ENCODE results near the gene TPGS1.
A peak's percentile ranks its signal among the peaks of the same experiment; 100 is the strongest.

The TPGS1 gene

GRCh38 chr19:485077-485476, 22.2 kb upstream of the TPGS1 start:
- H3K4me1 ChIP-seq (ENCODE audit: insufficient read depth, low read length): peaks cover 5% of the 10 kb centered on the region; the same call in 1 of the 2 replicates
- H3K9ac ChIP-seq (ENCODE audit: low read depth, low read length): peak overlapping the region; percentile 61; the same call in 1 of the 2 replicates
- no peaks in the 10 kb centered on the region for H3K9me3 ChIP-seq (ENCODE audit: control insufficient read depth, insufficient read depth, low read length)
- no peaks in the 10 kb centered on the region for H3K36me3 ChIP-seq (ENCODE audit: insufficient read depth, low read length)

GRCh38 chr19:485583-486236, 21.6 kb upstream of the TPGS1 start:
- Histone ChIP-seq H3K9ac (ENCODE audit: low read depth, low read length) (peak overlapping the region; percentile 61), H3K9me3 (ENCODE audit: control insufficient read depth, insufficient read depth, low read length) (no peaks in the 10 kb centered on the region), H3K36me3 (ENCODE audit: insufficient read depth, low read length) (no peaks in the 10 kb centered on the region), H3K4me1 (ENCODE audit: insufficient read depth, low read length) (peaks cover 5% of the 10 kb centered on the region; the same call in 1 of the 2 replicates)

GRCh38 chr19:488505-489417, 18.5 kb upstream of the TPGS1 start:
- H3K9me3 ChIP-seq (ENCODE audit: control insufficient read depth, insufficient read depth, low read length): no peaks in the 10 kb centered on the region
- no peaks in the 10 kb centered on the region for H3K36me3 ChIP-seq (ENCODE audit: insufficient read depth, low read length)
- peak overlapping the region; percentile 98 for H3K9ac ChIP-seq (ENCODE audit: low read depth, low read length)
- H3K4me1 ChIP-seq (ENCODE audit: insufficient read depth, low read length): peaks cover 5% of the 10 kb centered on the region; the same call in 1 of the 2 replicates

- no peaks in the 10 kb centered on the region for H3K9me3 ChIP-seq (ENCODE audit: control insufficient read depth, insufficient read depth, low read length)
- peak overlapping the region; percentile 98 for H3K9ac ChIP-seq (ENCODE audit: low read depth, low read length)
- H3K36me3 ChIP-seq (ENCODE audit: insufficient read depth, low read length): no peaks in the 10 kb centered on the region
- peaks cover 5% of the 10 kb centered on the region; the same call in 1 of the 2 replicates for H3K4me1 ChIP-seq (ENCODE audit: insufficient read depth, low read length)
These were observed 17.7 kb upstream of the TPGS1 start for GRCh38 chr19:489418-490196.

GRCh38 chr19:491146-491741, 16.1 kb upstream of the TPGS1 start:
- H3K4me1 ChIP-seq (ENCODE audit: insufficient read depth, low read length): peaks cover under 1% of the 10 kb centered on the region; the same call in 1 of the 2 replicates

GRCh38 chr19:492091-492531, 15.2 kb upstream of the TPGS1 start:
- Histone ChIP-seq H3K9ac (ENCODE audit: low read depth, low read length) (no peak overlapping the region), H3K4me1 (ENCODE audit: insufficient read depth, low read length) (no peaks in the 10 kb centered on the region; the same call in 1 of the 2 replicates), H3K9me3 (ENCODE audit: control insufficient read depth, insufficient read depth, low read length) (no peaks in the 10 kb centered on the region), H3K36me3 (ENCODE audit: insufficient read depth, low read length) (no peaks in the 10 kb centered on the region)

More at GRCh38 chr19:491146-491741, 16.1 kb upstream of the TPGS1 start:
- no peaks in the 10 kb centered on the region for H3K36me3 ChIP-seq (ENCODE audit: insufficient read depth, low read length)
- H3K9me3 ChIP-seq (ENCODE audit: control insufficient read depth, insufficient read depth, low read length): no peaks in the 10 kb centered on the region
- H3K9ac ChIP-seq (ENCODE audit: low read depth, low read length): no peak overlapping the region; the same call in 1 of the 2 replicates

- Histone ChIP-seq H3K9me3 (ENCODE audit: control insufficient read depth, insufficient read depth, low read length) (no peaks in the 10 kb centered on the region), H3K36me3 (ENCODE audit: insufficient read depth, low read length) (no peaks in the 10 kb centered on the region), H3K9ac (ENCODE audit: low read depth, low read length) (no peak overlapping the region), H3K4me1 (ENCODE audit: insufficient read depth, low read length) (no peaks in the 10 kb centered on the region; the same call in 1 of the 2 replicates)
These were observed 13.7 kb upstream of the TPGS1 start for GRCh38 chr19:493391-494170.

GRCh38 chr19:494171-495080, 12.9 kb upstream of the TPGS1 start:
- no peaks in the 10 kb centered on the region for H3K9me3 ChIP-seq (ENCODE audit: control insufficient read depth, insufficient read depth, low read length)
- H3K9ac ChIP-seq (ENCODE audit: low read depth, low read length): no peak overlapping the region
- no peaks in the 10 kb centered on the region; the same call in 1 of the 2 replicates for H3K4me1 ChIP-seq (ENCODE audit: insufficient read depth, low read length)
- H3K36me3 ChIP-seq (ENCODE audit: insufficient read depth, low read length): no peaks in the 10 kb centered on the region

GRCh38 chr19:495081-495401, 12.3 kb upstream of the TPGS1 start:
- Histone ChIP-seq H3K9me3 (ENCODE audit: control insufficient read depth, insufficient read depth, low read length) (no peaks in the 10 kb centered on the region), H3K9ac (ENCODE audit: low read depth, low read length) (no peak overlapping the region), H3K4me1 (ENCODE audit: insufficient read depth, low read length) (no peaks in the 10 kb centered on the region; the same call in 1 of the 2 replicates), H3K36me3 (ENCODE audit: insufficient read depth, low read length) (no peaks in the 10 kb centered on the region)

GRCh38 chr19:495402-496111, 11.7 kb upstream of the TPGS1 start:
- Histone ChIP-seq H3K9ac (ENCODE audit: low read depth, low read length) (peak overlapping the region; percentile 31; the same call in 1 of the 2 replicates), H3K9me3 (ENCODE audit: control insufficient read depth, insufficient read depth, low read length) (no peaks in the 10 kb centered on the region), H3K4me1 (ENCODE audit: insufficient read depth, low read length) (no peaks in the 10 kb centered on the region; the same call in 1 of the 2 replicates), H3K36me3 (ENCODE audit: insufficient read depth, low read length) (no peaks in the 10 kb centered on the region)

GRCh38 chr19:496112-496665, 11.1 kb upstream of the TPGS1 start, which contains the start of gene MADCAM1:
Gene MADCAM1 (plus strand): TSS chr19:496486. CDS start chr19:496500, 14 bp downstream.
- Histone ChIP-seq H3K36me3 (ENCODE audit: insufficient read depth, low read length) (no peaks in the 10 kb centered on the region), H3K4me1 (ENCODE audit: insufficient read depth, low read length) (no peaks in the 10 kb centered on the region; the same call in 1 of the 2 replicates), H3K9me3 (ENCODE audit: control insufficient read depth, insufficient read depth, low read length) (no peaks in the 10 kb centered on the region), H3K9ac (ENCODE audit: low read depth, low read length) (peak within 1 kb of the TSS; percentile 31; the same call in 1 of the 2 replicates)

- Histone ChIP-seq H3K9me3 (ENCODE audit: control insufficient read depth, insufficient read depth, low read length) (no peaks in the 10 kb centered on the region), H3K36me3 (ENCODE audit: insufficient read depth, low read length) (no peaks in the 10 kb centered on the region), H3K9ac (ENCODE audit: low read depth, low read length) (no peak overlapping the region), H3K4me1 (ENCODE audit: insufficient read depth, low read length) (no peaks in the 10 kb centered on the region; the same call in 1 of the 2 replicates)
These were observed 10.3 kb upstream of the TPGS1 start for GRCh38 chr19:496986-497385.

All from ES-I3 (cell line).